Esophagus squamous epithelium (tissue), 4 donors: Measurements from ENCODE around the gene FNDC3B.

ENCODE experiments used
- POLR2A ChIP-seq, 4 donors: fragments of 450-650 bp; IDR thresholded peaks; one replicate each; pipeline ENCODE4 v1.6.1; 2017; ENCODE audit warnings: antibody characterized with exemption in 4 of 4, mild to moderate bottlenecking in 4 of 4, moderate library complexity in 3 of 4
- TF ChIP-seq, protein P1 (sequence below), 6 experiments: fragments of 450-650 bp in 4 of 6; fragments of 200-600 bp in 2 of 6; sonication (generic) in 2 of 6; IDR thresholded peaks; one replicate each; pipeline ENCODE4 v1.5.1; 2016 to 2019; ENCODE audit warnings: antibody characterized with exemption in 6 of 6, mild to moderate bottlenecking in 4 of 6, moderate library complexity in 4 of 6

DNA sequence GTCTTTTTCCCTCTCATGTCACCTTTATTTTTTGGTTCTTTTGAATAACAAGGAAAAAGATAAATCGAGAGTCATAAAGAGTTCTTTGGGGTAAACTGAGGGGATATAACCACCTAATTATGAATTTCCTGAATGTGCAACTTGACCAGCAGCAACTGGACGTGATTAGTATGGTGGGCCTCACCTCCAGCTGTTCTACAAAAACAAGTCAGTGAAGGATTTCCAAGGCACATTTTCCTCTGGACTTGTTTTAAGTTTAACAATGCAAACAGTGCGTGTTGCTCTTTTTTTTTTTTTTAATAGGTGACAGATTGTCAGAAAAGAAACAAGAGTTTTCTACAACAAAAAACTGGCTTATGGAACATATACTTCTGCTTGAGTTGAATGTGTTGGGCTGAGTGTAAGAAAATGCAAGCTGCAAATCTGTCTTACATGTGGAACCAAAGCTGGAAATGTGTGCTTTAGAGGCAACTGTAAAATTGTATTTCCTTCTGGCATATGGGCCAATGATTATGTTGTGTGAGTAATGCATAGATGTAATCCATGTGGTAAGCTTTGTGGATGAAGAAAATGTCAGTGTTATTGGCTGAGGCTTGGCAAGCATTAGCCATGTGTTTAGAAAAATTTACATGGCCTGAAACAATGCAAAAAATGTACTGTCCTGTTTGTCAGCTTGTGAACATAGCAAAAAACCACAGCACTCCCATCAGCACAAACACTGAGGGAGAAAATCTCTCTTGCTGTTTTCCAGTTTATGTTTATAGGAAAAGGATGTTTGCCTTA, 44.5 kb upstream of the FNDC3B start:
- TF ChIP-seq POLR2A (IDR thresholded peaks at IDR 0.05): no peak
- TF ChIP-seq, protein P1, sequence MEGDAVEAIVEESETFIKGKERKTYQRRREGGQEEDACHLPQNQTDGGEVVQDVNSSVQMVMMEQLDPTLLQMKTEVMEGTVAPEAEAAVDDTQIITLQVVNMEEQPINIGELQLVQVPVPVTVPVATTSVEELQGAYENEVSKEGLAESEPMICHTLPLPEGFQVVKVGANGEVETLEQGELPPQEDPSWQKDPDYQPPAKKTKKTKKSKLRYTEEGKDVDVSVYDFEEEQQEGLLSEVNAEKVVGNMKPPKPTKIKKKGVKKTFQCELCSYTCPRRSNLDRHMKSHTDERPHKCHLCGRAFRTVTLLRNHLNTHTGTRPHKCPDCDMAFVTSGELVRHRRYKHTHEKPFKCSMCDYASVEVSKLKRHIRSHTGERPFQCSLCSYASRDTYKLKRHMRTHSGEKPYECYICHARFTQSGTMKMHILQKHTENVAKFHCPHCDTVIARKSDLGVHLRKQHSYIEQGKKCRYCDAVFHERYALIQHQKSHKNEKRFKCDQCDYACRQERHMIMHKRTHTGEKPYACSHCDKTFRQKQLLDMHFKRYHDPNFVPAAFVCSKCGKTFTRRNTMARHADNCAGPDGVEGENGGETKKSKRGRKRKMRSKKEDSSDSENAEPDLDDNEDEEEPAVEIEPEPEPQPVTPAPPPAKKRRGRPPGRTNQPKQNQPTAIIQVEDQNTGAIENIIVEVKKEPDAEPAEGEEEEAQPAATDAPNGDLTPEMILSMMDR (IDR thresholded peaks at IDR 0.05): no peak
